ENCODE measurements around the gene ANKDD1B. TPM values are rescaled to one million over a fixed set of nuclear protein-coding genes. Genes with fewer than 3 reads are reported as not detected.
A peak's percentile ranks its signal among the peaks of the same experiment; 100 is the strongest.
"Not testable (repeated sequence)": the region's sequence is repeated elsewhere in the genome, so short reads cannot be mapped to it uniquely, and the experiment has no call there.

ANKDD1B gene
- polyA plus RNA-seq (ENCODE audit: low read depth in 6 of 6) = under 1 TPM in 1 of 6 donors, not detected in 5; 0.19 TPM

GRCh38 chr5:75611311-75612225 lies at the start of gene ANKDD1B:
Gene ANKDD1B, plus strand, starts transcription at chr5:75611453. Its CDS starts 182 bp downstream, at chr5:75611635.
- peaks cover 8 to 19% (median 15%) of the 10 kb centered on the region in 3 donors for H3K4me1 Mint-ChIP-seq
- no peaks in the 10 kb centered on the region for H3K9me3 Mint-ChIP-seq
- H3K27me3 Mint-ChIP-seq = peaks cover 7 to 19% (median 8%) of the 10 kb centered on the region in 3 donors
- H3K27ac Mint-ChIP-seq = peak within 1 kb of the TSS in 1 of 6 donors; percentile 33
- ATAC-seq (ENCODE audit: low read depth in 2 of 2) (peak in 1 of 2 donors; percentile 27), DNase-seq (no peak)
- H3K4me3 Mint-ChIP-seq = peak within 1 kb of the TSS in 7 of 8 donors; percentile 34 to 85 (median 53)
- H3K36me3 Mint-ChIP-seq = peaks cover 0 to 4% of the 10 kb centered on the region in 2 donors

GRCh38 chr5:75565991-75566709 lies 45.1 kb upstream of the ANKDD1B start:
- H3K36me3 Mint-ChIP-seq = peaks cover 33 to 43% of the 10 kb centered on the region in 2 donors

GRCh38 chr5:75566710-75567309 lies 44.4 kb upstream of the ANKDD1B start:
- peak overlapping the region in 2 of 6 donors; percentile 50 to 61 for H3K27ac Mint-ChIP-seq
- H3K4me3 Mint-ChIP-seq = peak overlapping the region in 1 of 8 donors; percentile 15
- H3K36me3 Mint-ChIP-seq = peaks cover 33 to 36% of the 10 kb centered on the region in 2 donors
- ATAC-seq (ENCODE audit: low read depth in 2 of 2) (no peak), DNase-seq (no peak)
- peaks cover 28 to 54% (median 29%) of the 10 kb centered on the region in 3 donors for H3K4me1 Mint-ChIP-seq
- no peaks in the 10 kb centered on the region for H3K27me3 Mint-ChIP-seq
- peaks cover 8 to 34% (median 21%) of the 10 kb centered on the region in 7 donors for H3K9me3 Mint-ChIP-seq

More at GRCh38 chr5:75565991-75566709, 45.1 kb upstream of the ANKDD1B start:
- not testable (repeated sequence) for DNase-seq; H3K27me3 Mint-ChIP-seq; ATAC-seq (ENCODE audit: low read depth in 2 of 2)
- peaks cover 8 to 37% (median 21%) of the 10 kb centered on the region in 7 donors for H3K9me3 Mint-ChIP-seq
- peak overlapping the region in 1 of 8 donors; percentile 15 for H3K4me3 Mint-ChIP-seq
- H3K27ac Mint-ChIP-seq = peak overlapping the region in 1 of 6 donors; percentile 61
- peaks cover 22 to 52% (median 28%) of the 10 kb centered on the region in 3 donors for H3K4me1 Mint-ChIP-seq

GRCh38 chr5:75567710-75568109 lies 43.5 kb upstream of the ANKDD1B start:
- Mint-ChIP-seq H3K27ac (peak overlapping the region in 4 of 6 donors; percentile 5 to 52 (median 28)), H3K4me3 (no peak overlapping the region), H3K27me3 (no peaks in the 10 kb centered on the region), H3K9me3 (peaks cover 8 to 29% (median 18%) of the 10 kb centered on the region in 7 donors), H3K4me1 (peaks cover 28 to 48% (median 30%) of the 10 kb centered on the region in 3 donors), H3K36me3 (peaks cover 24 to 27% of the 10 kb centered on the region in 2 donors)
- no peak for ATAC-seq (ENCODE audit: low read depth in 2 of 2)
- DNase-seq = no peak

GRCh38 chr5:75568202-75568601 lies 43.1 kb upstream of the ANKDD1B start:
- peak overlapping the region in 3 of 6 donors; percentile 5 to 47 (median 36) for H3K27ac Mint-ChIP-seq

GRCh38 chr5:75571547-75571946 lies 39.7 kb upstream of the ANKDD1B start:
- Mint-ChIP-seq H3K9me3 (peaks cover 0 to 2% (median 0%) of the 10 kb centered on the region in 7 donors), H3K4me3 (peak overlapping the region in 3 of 8 donors; percentile 43 to 68 (median 47)), H3K36me3 (no peaks in the 10 kb centered on the region), H3K4me1 (peaks cover 21 to 32% (median 32%) of the 10 kb centered on the region in 3 donors), H3K27me3 (no peaks in the 10 kb centered on the region), H3K27ac (peak overlapping the region in 4 of 6 donors; percentile 14 to 68 (median 57))
- ATAC-seq (ENCODE audit: low read depth in 2 of 2) (peak; percentile 45 to 57), DNase-seq (no peak)

More at GRCh38 chr5:75568202-75568601, 43.1 kb upstream of the ANKDD1B start:
- H3K27me3 Mint-ChIP-seq = no peaks in the 10 kb centered on the region
- no peak overlapping the region for H3K4me3 Mint-ChIP-seq
- peaks cover 19 to 22% of the 10 kb centered on the region in 2 donors for H3K36me3 Mint-ChIP-seq
- H3K9me3 Mint-ChIP-seq = peaks cover 8 to 24% (median 17%) of the 10 kb centered on the region in 7 donors
- no peak for DNase-seq
- no peak for ATAC-seq (ENCODE audit: low read depth in 2 of 2)
- peaks cover 28 to 45% (median 30%) of the 10 kb centered on the region in 3 donors for H3K4me1 Mint-ChIP-seq

- DNase-seq (no peak), ATAC-seq (ENCODE audit: low read depth in 2 of 2) (no peak)
- Mint-ChIP-seq H3K27ac (peak overlapping the region; percentile 31 to 93 (median 71)), H3K9me3 (peaks cover 0 to 2% (median 0%) of the 10 kb centered on the region in 7 donors), H3K4me1 (peaks cover 6 to 28% (median 16%) of the 10 kb centered on the region in 3 donors), H3K36me3 (peaks cover 0 to 13% of the 10 kb centered on the region in 2 donors), H3K27me3 (no peaks in the 10 kb centered on the region), H3K4me3 (peak overlapping the region in 5 of 8 donors; percentile 55 to 86 (median 80))
Measured at GRCh38 chr5:75574791-75575190, 36.5 kb upstream of the ANKDD1B start.

GRCh38 chr5:75578280-75578679 lies 33.0 kb upstream of the ANKDD1B start:
- DNase-seq; H3K27ac Mint-ChIP-seq; H3K4me3 Mint-ChIP-seq; H3K9me3 Mint-ChIP-seq; ATAC-seq (ENCODE audit: low read depth in 2 of 2); H3K27me3 Mint-ChIP-seq: not testable (repeated sequence)
- Mint-ChIP-seq H3K36me3 (peaks cover 0 to 13% of the 10 kb centered on the region in 2 donors), H3K4me1 (peaks cover 6 to 12% (median 6%) of the 10 kb centered on the region in 3 donors)

GRCh38 chr5:75584641-75585040 lies 26.6 kb upstream of the ANKDD1B start:
- H3K9me3 Mint-ChIP-seq = no peaks in the 10 kb centered on the region
- no peaks in the 10 kb centered on the region for H3K4me1 Mint-ChIP-seq
- DNase-seq (no peak), ATAC-seq (ENCODE audit: low read depth in 2 of 2) (no peak)
- no peaks in the 10 kb centered on the region for H3K27me3 Mint-ChIP-seq
- no peak overlapping the region for H3K27ac Mint-ChIP-seq
- peaks cover 10 to 12% of the 10 kb centered on the region in 2 donors for H3K36me3 Mint-ChIP-seq
- no peak overlapping the region for H3K4me3 Mint-ChIP-seq

- DNase-seq = no peak
- no peak overlapping the region for H3K4me3 Mint-ChIP-seq
- no peaks in the 10 kb centered on the region for H3K4me1 Mint-ChIP-seq
- H3K27me3 Mint-ChIP-seq = no peaks in the 10 kb centered on the region
- no peak for ATAC-seq (ENCODE audit: low read depth in 2 of 2)
- H3K27ac Mint-ChIP-seq = no peak overlapping the region
- no peaks in the 10 kb centered on the region for H3K9me3 Mint-ChIP-seq
- H3K36me3 Mint-ChIP-seq = peaks cover 10 to 12% of the 10 kb centered on the region in 2 donors
Measured at GRCh38 chr5:75588666-75589065, 22.6 kb upstream of the ANKDD1B start.

GRCh38 chr5:75600535-75600934 lies 10.7 kb upstream of the ANKDD1B start:
- H3K4me1 Mint-ChIP-seq = no peaks in the 10 kb centered on the region
- peaks cover 10 to 14% of the 10 kb centered on the region in 2 donors for H3K36me3 Mint-ChIP-seq
- no peaks in the 10 kb centered on the region for H3K27me3 Mint-ChIP-seq
- ATAC-seq (ENCODE audit: low read depth in 2 of 2) (no peak), DNase-seq (no peak)
- H3K4me3 Mint-ChIP-seq = no peak overlapping the region
- no peaks in the 10 kb centered on the region for H3K9me3 Mint-ChIP-seq
- H3K27ac Mint-ChIP-seq = no peak overlapping the region

- Mint-ChIP-seq H3K4me1 (peaks cover 0 to 2% (median under 1%) of the 10 kb centered on the region in 3 donors), H3K36me3 (peaks cover 10 to 13% of the 10 kb centered on the region in 2 donors), H3K9me3 (no peaks in the 10 kb centered on the region), H3K27me3 (no peaks in the 10 kb centered on the region), H3K4me3 (no peak overlapping the region), H3K27ac (peak overlapping the region in 1 of 6 donors; percentile 27)
- DNase-seq (no peak), ATAC-seq (ENCODE audit: low read depth in 2 of 2) (no peak)
Measured at GRCh38 chr5:75601567-75601966, 9.7 kb upstream of the ANKDD1B start.

Measured in naive B cell (primary cell).